ENCODE data around the gene ANGPTL4.
"Not testable (repeated sequence)": the region's sequence is repeated elsewhere in the genome, so short reads cannot be mapped to it uniquely, and the experiment has no call there.

The ANGPTL4 gene

GRCh38 chr19:8357007-8357521, 6.9 kb upstream of the ANGPTL4 start:
- no peak overlapping the region for H3K27ac ChIP-seq
- no peak overlapping the region for H3K4me3 ChIP-seq

- no peak overlapping the region for H3K4me3 ChIP-seq
- H3K27ac ChIP-seq, result no peak overlapping the region
These were observed 5.0 kb upstream of the ANGPTL4 start for GRCh38 chr19:8358948-8359347.

GRCh38 chr19:8360196-8360595, 3.8 kb upstream of the ANGPTL4 start:
- Histone ChIP-seq H3K4me3 (no peak overlapping the region), H3K27ac (no peak overlapping the region)

GRCh38 chr19:8361921-8362793, 1.8 kb upstream of the ANGPTL4 start:
- Histone ChIP-seq H3K4me3 (no peak overlapping the region), H3K27ac (peak overlapping the region in 19 of 21 experiments; percentile 36 to 87 (median 72))

- H3K4me3 ChIP-seq, result peak overlapping the region in 2 of 7 experiments; percentile 14
- H3K27ac ChIP-seq, result peak overlapping the region in 1 of 21 experiments; percentile 50
These were observed 2.2 kb downstream of the ANGPTL4 start for GRCh38 chr19:8366121-8366581.

GRCh38 chr19:8366961-8367326, 3.0 kb downstream of the ANGPTL4 start:
- H3K4me3 ChIP-seq, result peak overlapping the region in 3 of 7 experiments; percentile 3 to 8 (median 6)
- peak overlapping the region in 8 of 21 experiments; percentile 14 to 72 (median 50) for H3K27ac ChIP-seq

- Histone ChIP-seq H3K4me3 (peak overlapping the region in 3 of 7 experiments; percentile 3 to 8 (median 6)), H3K27ac (peak overlapping the region in 8 of 21 experiments; percentile 14 to 72 (median 50))
These were observed 3.5 kb downstream of the ANGPTL4 start for GRCh38 chr19:8367327-8368001.

- peak overlapping the region in 4 of 21 experiments; percentile 16 to 50 (median 44) for H3K27ac ChIP-seq
- H3K4me3 ChIP-seq, result no peak overlapping the region
These were observed 6.4 kb downstream of the ANGPTL4 start for GRCh38 chr19:8370176-8371010.

GRCh38 chr19:8371011-8371804, 7.3 kb downstream of the ANGPTL4 start:
- Histone ChIP-seq H3K27ac (peak overlapping the region in 4 of 21 experiments; percentile 16 to 50 (median 44)), H3K4me3 (no peak overlapping the region)

GRCh38 chr19:8373867-8374813, 10.2 kb downstream of the ANGPTL4 start:
- Histone ChIP-seq H3K27ac (peak overlapping the region in 1 of 21 experiments; percentile 55), H3K4me3 (no peak overlapping the region)

GRCh38 chr19:8375766-8376165, 11.8 kb downstream of the ANGPTL4 start:
- H3K4me3 ChIP-seq, H3K27ac ChIP-seq: not testable (repeated sequence)

- not testable (repeated sequence) for H3K27ac ChIP-seq, H3K4me3 ChIP-seq
These were observed 12.5 kb downstream of the ANGPTL4 start for GRCh38 chr19:8376373-8376974.

- H3K4me3 ChIP-seq, result no peak overlapping the region
- no peak overlapping the region for H3K27ac ChIP-seq
These were observed 13.6 kb downstream of the ANGPTL4 start for GRCh38 chr19:8377598-8377997.

- H3K4me3 ChIP-seq, H3K27ac ChIP-seq: not testable (repeated sequence)
These were observed 15.4 kb downstream of the ANGPTL4 start for GRCh38 chr19:8379156-8379891.

GRCh38 chr19:8384569-8384968, 20.6 kb downstream of the ANGPTL4 start:
- peak overlapping the region in 8 of 21 experiments; percentile 0 to 77 (median 22) for H3K27ac ChIP-seq
- H3K4me3 ChIP-seq, result not testable (repeated sequence)

- H3K27ac ChIP-seq, result peak overlapping the region in 14 of 21 experiments; percentile 4 to 77 (median 62)
These were observed 21.1 kb downstream of the ANGPTL4 start for GRCh38 chr19:8385103-8385502.

More at GRCh38 chr19:8385103-8385502, 21.1 kb downstream of the ANGPTL4 start:
- H3K4me3 ChIP-seq, result not testable (repeated sequence)

Measured in skin epidermis (tissue), 12 donors.